K562 (cell line): Measurements from ENCODE around the gene ACER3. TPM values are rescaled to one million over a fixed set of nuclear protein-coding genes. Genes with fewer than 3 reads are reported as not detected.

Experiments used
- CBFA2T3 ChIP-seq: fragments of 450-650 bp; IDR thresholded peaks from 2 replicates; pipeline ENCODE4 v1.6.1; 2017
- L3MBTL2 ChIP-seq: fragments of 450-650 bp; IDR thresholded peaks from 2 replicates; pipeline ENCODE4 v1.6.1; 2016; ENCODE audit warnings: mild to moderate bottlenecking, moderate library complexity
- NBN ChIP-seq: fragments of 450-650 bp; IDR thresholded peaks from 2 replicates; pipeline ENCODE4 v1.6.1; 2016; ENCODE audit warnings: low read depth, mild to moderate bottlenecking
- NR2C2 ChIP-seq, 2 experiments: fragments of 200-800 bp in 1 of 2; sonication (Bioruptor generic) in 1 of 2; sonication (generic) in 1 of 2; formaldehyde crosslinking in 1 of 2; IDR thresholded peaks; 2 replicates each; pipeline versions ENCODE4 v1.6.1 to v1.8.0; 2016 to 2022; ENCODE audit warnings: mild to moderate bottlenecking in 1 of 2, missing compliant biosample characterization in 1 of 2, missing genetic modification characterization in 1 of 2, missing genetic modification reagents in 1 of 2
- RBM22 ChIP-seq: fragments of 200-400 bp; formaldehyde crosslinking; IDR thresholded peaks from 2 replicates; pipeline ENCODE4 v1.6.1; 2018; ENCODE audit warnings: low read length, low read depth; ENCODE audit not compliant: poor library complexity, severe bottlenecking
- ZNF644 ChIP-seq: fragments of 200-800 bp; sonication (Bioruptor generic); IDR thresholded peaks from 2 replicates; pipeline ENCODE4 v1.6.1; 2016; ENCODE audit warnings: low read depth, missing genetic modification characterization, missing compliant biosample characterization
- ZNF695 ChIP-seq: fragments of 450-650 bp; formaldehyde crosslinking; IDR thresholded peaks from 2 replicates; pipeline ENCODE4 v1.4.0; 2020; ENCODE audit warnings: mild to moderate bottlenecking, moderate library complexity
- ZNF707 ChIP-seq: fragments of 250-450 bp; sonication (Bioruptor Pico); conservative IDR thresholded peaks from 2 replicates; pipeline ENCODE4 v1.8.0; 2022; ENCODE audit warnings: inconsistent platforms, mild to moderate bottlenecking, moderate library complexity
- polyA plus RNA-seq, 8 experiments: library from polyadenylated mRNA; depleted of rRNA in 4 of 8; stranded (reverse) in 5 of 8; unstranded in 3 of 8; fragments of >200 nt; fragmentation: Nextera tagmentation in 2 of 8; fragmentation: Illumina TruSeq in 1 of 8; extraction: Ambion mirVana in 2 of 8; extraction: Trizol in 1 of 8; gene quantifications; 2 replicates each; pipeline versions ENCODE4 v1.2.1 to v1.2.3, GENCODE V29; 2011 to 2014; ENCODE audit warnings: inconsistent platforms in 1 of 8, missing spikeins in 1 of 8
- total RNA-seq, 7 experiments: library from RNA; depleted of rRNA in 6 of 7; stranded (reverse); fragments of >200 nt in 6 of 7; fragmentation: Illumina TruSeq in 2 of 7; extraction: Trizol in 2 of 7; gene quantifications; 2 replicates each; pipeline versions ENCODE4 v1.2.1 to v1.2.3, GENCODE V29; 2011 to 2021; ENCODE audit warnings: low replicate concordance in 1 of 7
- TF ChIP-seq, protein P1 (sequence below), 2 experiments: fragments of 450-650 bp; IDR thresholded peaks; 2 replicates each; pipeline ENCODE4 v1.6.1; 2016; ENCODE audit warnings: mild to moderate bottlenecking in 2 of 2, borderline replicate concordance in 1 of 2, low read depth in 1 of 2, moderate library complexity in 1 of 2
- TF ChIP-seq, protein P2 (sequence below), 2 experiments: fragments of 450-650 bp; formaldehyde crosslinking in 1 of 2; IDR thresholded peaks; 2 replicates each; pipeline versions ENCODE4 v1.4.0 to v1.6.1; 2014 to 2020; ENCODE audit warnings: mild to moderate bottlenecking in 2 of 2, borderline replicate concordance in 1 of 2, low read depth in 1 of 2

The ACER3 gene
- total and polyA plus RNA-seq, 9 of the 15 experiments (the other 6 are each of a cell fraction or from before 2014, with no cell fraction given), result 2.0 to 23.8 (median 9.5) TPM

DNA sequence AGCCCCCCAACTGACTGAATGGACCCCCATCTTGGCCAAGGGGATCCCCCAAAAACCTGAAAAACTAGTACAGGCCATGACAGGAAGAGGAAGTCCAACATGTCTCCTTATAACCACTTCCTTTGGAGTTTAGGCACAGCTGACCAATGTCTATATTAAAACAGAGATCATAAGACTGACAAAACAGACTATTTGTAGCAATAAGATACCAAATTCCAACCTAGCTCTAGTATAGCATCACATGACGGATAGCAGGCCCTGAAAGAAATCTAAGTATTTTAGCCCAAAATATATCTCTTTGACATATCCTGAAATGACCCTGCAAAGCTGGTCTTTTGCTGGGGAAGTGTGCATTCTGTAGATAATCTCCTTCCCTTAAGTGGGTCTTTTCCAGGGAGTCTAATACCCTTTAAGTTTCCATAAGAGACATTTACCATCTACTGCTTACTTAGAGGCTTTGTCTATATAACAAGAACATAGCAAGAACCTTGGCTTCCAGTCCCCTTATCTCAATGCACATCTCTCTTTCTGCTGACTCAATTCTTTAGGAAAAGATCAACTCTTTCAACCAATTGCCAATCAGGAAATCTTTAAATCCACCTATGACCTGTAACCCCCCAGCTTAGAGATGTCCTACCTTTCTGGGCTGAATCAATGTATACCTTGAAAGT is 34.9 kb upstream of the ACER3 start (continued):
- TF ChIP-seq, protein P1, sequence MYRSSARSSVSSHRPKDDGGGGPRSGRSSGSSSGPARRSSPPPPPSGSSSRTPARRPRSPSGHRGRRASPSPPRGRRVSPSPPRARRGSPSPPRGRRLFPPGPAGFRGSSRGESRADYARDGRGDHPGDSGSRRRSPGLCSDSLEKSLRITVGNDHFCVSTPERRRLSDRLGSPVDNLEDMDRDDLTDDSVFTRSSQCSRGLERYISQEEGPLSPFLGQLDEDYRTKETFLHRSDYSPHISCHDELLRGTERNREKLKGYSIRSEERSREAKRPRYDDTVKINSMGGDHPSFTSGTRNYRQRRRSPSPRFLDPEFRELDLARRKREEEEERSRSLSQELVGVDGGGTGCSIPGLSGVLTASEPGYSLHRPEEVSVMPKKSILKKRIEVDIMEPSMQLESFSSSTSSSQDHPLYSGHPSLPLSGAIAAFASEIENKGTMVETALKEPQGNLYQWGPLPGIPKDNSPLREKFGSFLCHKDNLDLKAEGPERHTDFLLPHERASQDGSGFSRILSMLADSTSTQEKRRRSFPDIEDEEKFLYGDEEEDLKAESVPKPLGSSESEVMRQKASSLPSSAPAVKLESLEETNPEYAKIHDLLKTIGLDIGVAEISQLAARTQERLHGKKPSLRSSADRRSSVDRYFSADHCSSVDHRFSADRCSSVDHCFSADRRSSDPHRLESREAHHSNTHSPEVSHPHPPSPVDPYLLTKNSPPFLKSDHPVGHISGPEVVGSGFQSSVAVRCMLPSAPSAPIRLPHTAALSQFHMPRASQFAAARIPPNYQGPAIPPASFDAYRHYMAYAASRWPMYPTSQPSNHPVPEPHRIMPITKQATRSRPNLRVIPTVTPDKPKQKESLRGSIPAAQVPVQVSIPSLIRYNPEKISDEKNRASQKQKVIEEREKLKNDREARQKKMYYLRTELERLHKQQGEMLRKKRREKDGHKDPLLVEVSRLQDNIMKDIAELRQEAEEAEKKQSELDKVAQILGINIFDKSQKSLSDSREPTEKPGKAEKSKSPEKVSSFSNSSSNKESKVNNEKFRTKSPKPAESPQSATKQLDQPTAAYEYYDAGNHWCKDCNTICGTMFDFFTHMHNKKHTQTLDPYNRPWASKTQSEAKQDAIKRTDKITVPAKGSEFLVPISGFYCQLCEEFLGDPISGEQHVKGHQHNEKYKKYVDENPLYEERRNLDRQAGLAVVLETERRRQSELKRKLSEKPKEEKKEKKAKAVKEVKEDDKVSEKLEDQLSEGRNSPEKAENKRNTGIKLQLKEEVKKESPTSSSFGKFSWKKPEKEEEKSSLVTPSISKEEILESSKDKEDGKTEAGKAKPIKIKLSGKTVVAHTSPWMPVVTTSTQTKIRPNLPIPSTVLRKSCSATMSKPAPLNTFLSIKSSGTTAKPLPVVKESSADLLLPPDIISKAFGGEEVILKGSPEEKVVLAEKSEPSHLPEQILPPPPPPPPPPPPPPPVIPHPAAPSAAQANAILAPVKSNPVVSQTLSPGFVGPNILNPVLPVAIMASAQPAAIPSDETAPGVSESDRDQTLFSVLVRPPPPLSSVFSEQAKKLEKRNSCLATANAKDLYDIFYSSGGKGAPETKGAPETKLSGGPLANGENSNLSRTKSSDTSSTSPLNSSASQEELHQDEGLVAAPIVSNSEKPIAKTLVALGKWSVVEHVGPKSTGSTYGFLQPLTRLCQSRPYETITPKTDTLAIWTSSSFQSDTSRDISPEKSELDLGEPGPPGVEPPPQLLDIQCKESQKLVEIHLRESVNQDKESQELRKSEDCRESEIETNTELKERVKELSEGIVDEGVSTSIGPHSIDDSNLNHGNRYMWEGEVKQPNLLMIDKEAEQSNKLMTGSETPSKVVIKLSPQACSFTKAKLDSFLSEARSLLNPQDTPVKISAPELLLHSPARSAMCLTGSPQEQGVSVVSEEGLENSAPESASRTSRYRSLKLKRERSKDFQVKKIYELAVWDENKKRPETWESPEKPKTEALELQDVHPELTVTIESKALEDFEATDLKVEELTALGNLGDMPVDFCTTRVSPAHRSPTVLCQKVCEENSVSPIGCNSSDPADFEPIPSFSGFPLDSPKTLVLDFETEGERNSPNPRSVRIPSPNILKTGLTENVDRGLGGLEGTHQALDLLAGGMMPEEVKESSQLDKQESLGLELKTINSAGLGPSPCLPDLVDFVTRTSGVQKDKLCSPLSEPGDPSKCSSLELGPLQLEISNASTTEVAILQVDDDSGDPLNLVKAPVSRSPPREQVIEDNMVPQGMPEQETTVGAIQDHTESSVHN (IDR thresholded peaks at IDR 0.05; ENCODE audit: borderline replicate concordance in 1 of 2, low read depth in 1 of 2), result no peak
- TF ChIP-seq, protein P2, sequence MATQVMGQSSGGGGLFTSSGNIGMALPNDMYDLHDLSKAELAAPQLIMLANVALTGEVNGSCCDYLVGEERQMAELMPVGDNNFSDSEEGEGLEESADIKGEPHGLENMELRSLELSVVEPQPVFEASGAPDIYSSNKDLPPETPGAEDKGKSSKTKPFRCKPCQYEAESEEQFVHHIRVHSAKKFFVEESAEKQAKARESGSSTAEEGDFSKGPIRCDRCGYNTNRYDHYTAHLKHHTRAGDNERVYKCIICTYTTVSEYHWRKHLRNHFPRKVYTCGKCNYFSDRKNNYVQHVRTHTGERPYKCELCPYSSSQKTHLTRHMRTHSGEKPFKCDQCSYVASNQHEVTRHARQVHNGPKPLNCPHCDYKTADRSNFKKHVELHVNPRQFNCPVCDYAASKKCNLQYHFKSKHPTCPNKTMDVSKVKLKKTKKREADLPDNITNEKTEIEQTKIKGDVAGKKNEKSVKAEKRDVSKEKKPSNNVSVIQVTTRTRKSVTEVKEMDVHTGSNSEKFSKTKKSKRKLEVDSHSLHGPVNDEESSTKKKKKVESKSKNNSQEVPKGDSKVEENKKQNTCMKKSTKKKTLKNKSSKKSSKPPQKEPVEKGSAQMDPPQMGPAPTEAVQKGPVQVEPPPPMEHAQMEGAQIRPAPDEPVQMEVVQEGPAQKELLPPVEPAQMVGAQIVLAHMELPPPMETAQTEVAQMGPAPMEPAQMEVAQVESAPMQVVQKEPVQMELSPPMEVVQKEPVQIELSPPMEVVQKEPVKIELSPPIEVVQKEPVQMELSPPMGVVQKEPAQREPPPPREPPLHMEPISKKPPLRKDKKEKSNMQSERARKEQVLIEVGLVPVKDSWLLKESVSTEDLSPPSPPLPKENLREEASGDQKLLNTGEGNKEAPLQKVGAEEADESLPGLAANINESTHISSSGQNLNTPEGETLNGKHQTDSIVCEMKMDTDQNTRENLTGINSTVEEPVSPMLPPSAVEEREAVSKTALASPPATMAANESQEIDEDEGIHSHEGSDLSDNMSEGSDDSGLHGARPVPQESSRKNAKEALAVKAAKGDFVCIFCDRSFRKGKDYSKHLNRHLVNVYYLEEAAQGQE (IDR thresholded peaks at IDR 0.05; ENCODE audit: borderline replicate concordance), result no peak; the same call in 1 of the 2 replicates
- TF ChIP-seq, protein P2 (CRISPR knock-in tag; IDR thresholded peaks at IDR 0.05; ENCODE audit: low read depth), result no peak
- TF ChIP-seq RBM22, result no peak
- peak; percentile 52; the same call in 1 of the 2 replicates for TF ChIP-seq NBN
- no peak for TF ChIP-seq NR2C2 (CRISPR knock-in tag; IDR thresholded peaks at IDR 0.05)
- TF ChIP-seq NR2C2 (tag; IDR thresholded peaks at IDR 0.05), result peak; percentile 22; the same call in 1 of the 2 replicates
- TF ChIP-seq ZNF644 (tag), result peak; percentile 63; the same call in 1 of the 2 replicates
- no peak for TF ChIP-seq ZNF707
- TF ChIP-seq L3MBTL2, result no peak
- no peak for TF ChIP-seq ZNF695 (CRISPR knock-in tag)
- peak; percentile 68 for TF ChIP-seq CBFA2T3
